Kidney (tissue), 14 donors: ENCODE measurements around the gene CDYL. TPM values are rescaled to one million over a fixed set of nuclear protein-coding genes. Genes with fewer than 3 reads are reported as not detected.

Source experiments
- DNase-seq, 5 donors: peaks; one replicate each; pipeline ENCODE4 v3.0.0-alpha.2; 2013 to 2020
- FAIRE-seq: peaks from 2 replicates; lab custom pipeline; 2012; peaks lifted over from hg19 to GRCh38; lab: Jason Lieb, UNC
- H3K27ac ChIP-seq, 2 donors: one replicate each; pipeline ENCODE4 v1.7.0; 2013; ENCODE audit warnings: low read depth in 2 of 2, low read length in 2 of 2, inconsistent platforms in 1 of 2
- H3K27me3 ChIP-seq: one replicate; pipeline ENCODE4 v1.7.1; 2013; ENCODE audit warnings: low read length, inconsistent platforms; ENCODE audit not compliant: control insufficient read depth, insufficient read depth
- H3K36me3 ChIP-seq, 3 donors: one replicate each; pipeline versions ENCODE4 v1.7.0 to v1.7.1; 2013; ENCODE audit warnings: low read length in 3 of 3, control low read depth in 1 of 3, inconsistent platforms in 1 of 3; ENCODE audit not compliant: insufficient read depth in 3 of 3, control insufficient read depth in 2 of 3
- H3K4me1 ChIP-seq, 3 donors: one replicate each; pipeline versions ENCODE4 v1.7.0 to v1.7.1; 2013; ENCODE audit warnings: low read length in 3 of 3, inconsistent platforms in 1 of 3, low read depth in 1 of 3; ENCODE audit not compliant: control insufficient read depth in 2 of 3, insufficient read depth in 2 of 3
- H3K4me3 ChIP-seq, 3 donors: one replicate each; pipeline versions ENCODE4 v1.7.0 to v1.8.1; 2013; ENCODE audit warnings: low read length in 3 of 3, control low read depth in 1 of 3, inconsistent platforms in 1 of 3
- H3K9ac ChIP-seq, 3 donors: one replicate each; pipeline versions ENCODE4 v1.7.0 to v1.7.1; 2013; ENCODE audit warnings: low read length in 3 of 3, control low read depth in 1 of 3, inconsistent platforms in 1 of 3
- H3K9me3 ChIP-seq, 3 donors: one replicate each; pipeline versions ENCODE4 v1.7.0 to v1.7.1; 2013; ENCODE audit warnings: low read length in 3 of 3, control low read depth in 1 of 3, inconsistent platforms in 1 of 3; ENCODE audit not compliant: control insufficient read depth in 2 of 3, insufficient read depth in 1 of 3
- intact Hi-C: fragments of 100-400 bp; cut with DNase I; formaldehyde crosslinking; loops from one replicate; pipeline ENCODE4 v1.11.1; 2022
- polyA plus RNA-seq: library from polyadenylated mRNA; stranded (reverse); fragments of 350-450 nt; fragmentation: Illumina TruSeq; extraction: RNeasy Lipid Tissue Mini Kit (QIAGEN cat#74804); gene quantifications from one replicate; pipeline ENCODE4 v1.2.3, GENCODE V29; 2014; ENCODE audit warnings: low read depth, low replicate concordance; ENCODE audit not compliant: insufficient read depth
- total RNA-seq: library from RNA; stranded (reverse); fragmentation: NEBNext Ultra II Directional; extraction: Animal tissue kit (Norgen Biotek cat#: 25700); gene quantifications from one replicate; pipeline ENCODE4 v1.2.1, GENCODE V29; 2021
- TF ChIP-seq, protein P1 (sequence below): IDR thresholded peaks from 3 replicates; pipeline ENCODE4 v1.5.1; 2012; ENCODE audit warnings: mild to moderate bottlenecking, moderate library complexity, borderline replicate concordance; ENCODE audit not compliant: insufficient read depth; ENCODE audit errors: extremely low read depth
- donor health status: control.
- donor health status: control.
- donor health status: control.
- donor health status: control.
- donor health status: control.
- donor health status: DM: yes; HTN: yes; CAD: no.
- donor health status: Normal renal cell carcinoma (clear cell type).

CDYL gene
- total and polyA plus RNA-seq, 2 donors from 2014 or later, result 7.4 to 46.8 TPM

DNA sequence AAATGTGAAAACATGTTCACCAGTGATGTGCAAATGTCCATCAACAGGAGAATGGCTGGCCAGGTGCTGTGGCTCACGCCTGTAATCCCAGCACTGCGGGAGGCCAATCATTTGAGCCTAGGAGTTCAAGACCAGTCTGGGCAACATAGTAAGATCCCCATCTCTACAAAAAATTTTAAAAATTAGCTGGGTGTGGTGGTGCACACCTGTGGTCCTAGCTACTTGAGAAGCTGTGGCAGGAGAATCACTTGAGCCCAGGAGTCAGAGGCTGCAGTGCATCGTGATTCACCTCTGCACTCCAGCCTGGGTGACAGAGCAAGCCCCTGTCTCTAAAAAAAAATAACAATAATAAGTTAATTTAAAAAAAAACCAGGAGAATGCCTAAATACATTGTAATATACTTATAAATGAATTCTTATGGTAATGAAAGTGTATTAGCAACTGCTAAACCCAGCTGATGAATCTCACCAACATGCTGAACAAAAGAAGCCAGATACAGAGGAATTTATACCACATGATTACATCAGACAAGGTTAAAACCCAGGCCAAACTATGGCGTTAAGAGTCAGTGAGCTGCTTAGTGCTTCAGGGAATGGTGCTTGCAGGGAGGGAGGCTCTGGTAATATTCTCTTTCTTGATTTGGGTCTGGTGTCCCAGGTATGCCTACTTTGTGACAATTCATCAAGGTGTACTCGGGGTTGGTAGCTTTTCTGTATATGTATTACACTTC lies 191.3 kb downstream of the CDYL start:
- intact Hi-C loops, result no loop called here
- FAIRE-seq (no peak), DNase-seq (no peak)
- Histone ChIP-seq H3K27ac (no peak overlapping the region), H3K4me1 (no peaks in the 10 kb centered on the region), H3K9me3 (no peaks in the 10 kb centered on the region), H3K9ac (no peak overlapping the region), H3K4me3 (no peak overlapping the region), H3K36me3 (no peaks in the 10 kb centered on the region), H3K27me3 (no peaks in the 10 kb centered on the region)
- TF ChIP-seq, protein P1, sequence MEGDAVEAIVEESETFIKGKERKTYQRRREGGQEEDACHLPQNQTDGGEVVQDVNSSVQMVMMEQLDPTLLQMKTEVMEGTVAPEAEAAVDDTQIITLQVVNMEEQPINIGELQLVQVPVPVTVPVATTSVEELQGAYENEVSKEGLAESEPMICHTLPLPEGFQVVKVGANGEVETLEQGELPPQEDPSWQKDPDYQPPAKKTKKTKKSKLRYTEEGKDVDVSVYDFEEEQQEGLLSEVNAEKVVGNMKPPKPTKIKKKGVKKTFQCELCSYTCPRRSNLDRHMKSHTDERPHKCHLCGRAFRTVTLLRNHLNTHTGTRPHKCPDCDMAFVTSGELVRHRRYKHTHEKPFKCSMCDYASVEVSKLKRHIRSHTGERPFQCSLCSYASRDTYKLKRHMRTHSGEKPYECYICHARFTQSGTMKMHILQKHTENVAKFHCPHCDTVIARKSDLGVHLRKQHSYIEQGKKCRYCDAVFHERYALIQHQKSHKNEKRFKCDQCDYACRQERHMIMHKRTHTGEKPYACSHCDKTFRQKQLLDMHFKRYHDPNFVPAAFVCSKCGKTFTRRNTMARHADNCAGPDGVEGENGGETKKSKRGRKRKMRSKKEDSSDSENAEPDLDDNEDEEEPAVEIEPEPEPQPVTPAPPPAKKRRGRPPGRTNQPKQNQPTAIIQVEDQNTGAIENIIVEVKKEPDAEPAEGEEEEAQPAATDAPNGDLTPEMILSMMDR, result no peak

DNA sequence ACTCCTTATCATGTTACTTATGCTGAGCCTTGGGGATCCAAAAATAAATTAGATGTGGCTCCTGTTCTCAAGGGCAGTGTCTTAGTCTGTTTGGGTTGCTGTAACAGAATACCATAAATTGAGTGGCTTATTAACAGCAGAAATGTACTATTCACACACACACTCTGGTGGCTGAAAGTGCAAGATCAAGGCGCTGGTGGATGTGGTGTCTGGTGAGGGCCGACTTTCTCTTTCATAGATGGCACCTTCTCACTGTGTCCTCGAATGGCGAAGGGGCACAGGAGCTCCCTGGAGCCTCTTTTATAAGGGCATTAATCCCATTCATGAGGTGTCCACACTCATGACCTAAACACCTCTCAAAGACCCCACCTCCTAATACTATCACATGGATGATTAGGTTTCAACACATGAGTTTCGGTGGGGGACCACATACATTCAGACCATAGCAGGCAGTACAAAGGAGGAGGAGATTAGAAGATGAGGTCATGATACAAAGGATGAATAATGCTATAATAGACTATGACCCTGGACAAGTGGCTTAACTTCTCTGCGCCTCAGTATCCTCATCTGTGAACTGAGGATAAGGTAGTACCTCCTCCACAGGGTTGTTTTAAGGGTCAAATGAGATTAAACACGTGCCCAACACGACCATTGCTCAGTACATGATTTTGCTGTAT lies 193.5 kb downstream of the CDYL start:
- DNase-seq, result no peak
- Histone ChIP-seq H3K9ac (no peak overlapping the region), H3K27me3 (no peaks in the 10 kb centered on the region), H3K4me3 (no peak overlapping the region), H3K27ac (no peak overlapping the region), H3K4me1 (no peaks in the 10 kb centered on the region), H3K36me3 (no peaks in the 10 kb centered on the region), H3K9me3 (no peaks in the 10 kb centered on the region)
- no peak for FAIRE-seq
- TF ChIP-seq, protein P1, result no peak
- intact Hi-C loops, result no loop called here

DNA sequence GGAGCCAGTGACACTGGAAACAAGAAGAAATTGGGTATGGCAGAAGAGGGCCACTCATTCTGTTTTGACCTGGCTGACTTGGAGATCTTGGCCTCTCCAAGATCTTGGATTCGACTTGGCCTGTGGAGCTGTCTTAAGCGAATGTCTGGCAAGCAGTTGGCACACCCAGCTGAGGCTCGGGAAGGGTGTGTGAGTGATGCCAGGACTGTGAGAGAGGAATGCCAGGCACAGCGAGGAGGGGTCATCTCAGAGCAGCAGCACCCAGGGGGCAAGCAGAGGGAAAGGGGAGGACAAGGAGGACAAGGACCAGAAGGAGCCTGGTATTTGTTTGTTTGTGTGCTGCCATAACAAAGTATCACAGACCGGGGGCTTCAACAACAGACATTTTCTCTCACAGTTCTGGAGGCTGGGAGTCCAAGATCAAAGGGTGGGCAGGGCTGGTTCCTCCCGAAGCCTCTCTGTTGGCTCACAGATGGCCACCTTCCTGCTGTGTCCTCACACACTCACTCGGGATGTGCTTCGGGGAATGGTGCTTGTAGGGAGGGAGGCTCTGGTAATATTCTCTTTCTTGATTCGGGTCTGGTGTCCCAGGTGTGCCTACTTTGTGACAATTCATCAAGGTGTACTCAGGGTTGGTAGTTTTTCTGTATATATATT lies 194.7 kb downstream of the CDYL start:
- TF ChIP-seq, protein P1, result no peak
- Histone ChIP-seq H3K9me3 (no peaks in the 10 kb centered on the region), H3K4me3 (no peak overlapping the region), H3K27me3 (no peaks in the 10 kb centered on the region), H3K27ac (no peak overlapping the region), H3K4me1 (no peaks in the 10 kb centered on the region), H3K36me3 (no peaks in the 10 kb centered on the region), H3K9ac (no peak overlapping the region)
- FAIRE-seq, result no peak
- DNase-seq, result peak in 1 of 5 donors; percentile 15
- intact Hi-C loops, result no loop called here
